Measurements from ENCODE around the gene SLC23A2. TPM values are rescaled to one million over a fixed set of nuclear protein-coding genes. Genes with fewer than 3 reads are reported as not detected.

The SLC23A2 gene
- total RNA-seq, 1 experiment from 2014 or later = 24.0 TPM

DNA sequence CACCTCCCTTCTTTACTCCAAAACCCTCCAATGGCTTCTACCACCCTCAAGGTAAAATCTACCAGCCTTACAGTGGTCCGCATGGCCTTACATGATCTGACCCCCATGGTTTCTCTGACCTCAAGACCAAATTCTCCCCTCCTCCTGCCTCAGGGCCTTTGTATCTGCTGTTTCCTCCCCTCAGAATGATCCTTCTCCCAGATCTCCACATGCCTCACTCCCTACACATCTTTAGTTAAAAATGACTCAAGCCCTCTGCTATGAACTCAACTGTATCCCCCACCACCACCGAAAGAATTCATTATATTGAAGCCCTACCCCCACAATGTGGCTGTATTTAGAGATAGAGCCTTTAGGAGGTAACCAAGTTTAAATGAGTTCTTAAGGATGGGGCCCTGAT lies 4.1 kb downstream of the SLC23A2 start:
- Mint-ChIP-seq H3K27me3 (ENCODE audit: insufficient read depth, unreplicated experiment) (no peaks in the 10 kb centered on the region), H3K4me1 (ENCODE audit: insufficient read depth, unreplicated experiment) (peaks cover 20% of the 10 kb centered on the region), H3K27ac (ENCODE audit: low read depth, unreplicated experiment) (peak overlapping the region; percentile 63), H3K4me3 (ENCODE audit: unreplicated experiment) (no peak overlapping the region), H3K36me3 (ENCODE audit: insufficient read depth, unreplicated experiment) (peaks cover 9% of the 10 kb centered on the region), H3K9me3 (ENCODE audit: unreplicated experiment) (no peaks in the 10 kb centered on the region)
- intact Hi-C loops (cut with micrococcal nuclease) = loop anchor here (10.0 kb wide), 1 partner anchor 108 kb away; no protein-coding TSS in a partner anchor
- CTCF ChIA-PET = interaction anchor here (0.7 to 3.1 kb wide), 5 partner anchors 41 to 671 kb away, joined by 4 to 23 read pairs (median 4); no protein-coding TSS in a partner anchor
- POLR2A ChIA-PET = no interaction called here
- TF ChIP-seq, protein P1, sequence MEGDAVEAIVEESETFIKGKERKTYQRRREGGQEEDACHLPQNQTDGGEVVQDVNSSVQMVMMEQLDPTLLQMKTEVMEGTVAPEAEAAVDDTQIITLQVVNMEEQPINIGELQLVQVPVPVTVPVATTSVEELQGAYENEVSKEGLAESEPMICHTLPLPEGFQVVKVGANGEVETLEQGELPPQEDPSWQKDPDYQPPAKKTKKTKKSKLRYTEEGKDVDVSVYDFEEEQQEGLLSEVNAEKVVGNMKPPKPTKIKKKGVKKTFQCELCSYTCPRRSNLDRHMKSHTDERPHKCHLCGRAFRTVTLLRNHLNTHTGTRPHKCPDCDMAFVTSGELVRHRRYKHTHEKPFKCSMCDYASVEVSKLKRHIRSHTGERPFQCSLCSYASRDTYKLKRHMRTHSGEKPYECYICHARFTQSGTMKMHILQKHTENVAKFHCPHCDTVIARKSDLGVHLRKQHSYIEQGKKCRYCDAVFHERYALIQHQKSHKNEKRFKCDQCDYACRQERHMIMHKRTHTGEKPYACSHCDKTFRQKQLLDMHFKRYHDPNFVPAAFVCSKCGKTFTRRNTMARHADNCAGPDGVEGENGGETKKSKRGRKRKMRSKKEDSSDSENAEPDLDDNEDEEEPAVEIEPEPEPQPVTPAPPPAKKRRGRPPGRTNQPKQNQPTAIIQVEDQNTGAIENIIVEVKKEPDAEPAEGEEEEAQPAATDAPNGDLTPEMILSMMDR (IDR thresholded peaks at IDR 0.05; ENCODE audit: unreplicated experiment) = no peak
- DNase-seq (ENCODE audit: unreplicated experiment) = no peak
- BruUV-seq (replicated peaks) = no TSS peak

DNA sequence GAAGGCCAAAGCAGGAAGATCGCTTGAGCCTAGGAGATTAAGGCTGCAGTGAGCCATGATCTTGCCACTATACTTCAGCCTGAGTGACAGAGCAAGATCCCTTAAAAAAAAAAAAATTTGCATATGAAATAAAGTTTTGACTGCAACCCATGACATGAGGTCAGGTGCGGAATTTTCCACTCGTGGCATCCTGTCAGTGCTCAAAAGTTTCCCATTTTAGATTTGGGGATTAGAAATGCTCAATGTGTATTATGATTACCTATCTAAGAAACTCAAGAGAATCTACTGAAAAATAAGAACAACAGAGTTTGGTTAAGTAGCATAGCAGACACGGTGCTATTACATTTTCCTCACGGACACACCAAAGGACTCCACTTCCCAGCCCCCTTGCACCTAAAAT lies 11.7 kb downstream of the SLC23A2 start:
- DNase-seq (ENCODE audit: unreplicated experiment) = no peak
- no TSS peak for BruUV-seq (replicated peaks)
- intact Hi-C loops (cut with micrococcal nuclease) = no loop called here
- Mint-ChIP-seq H3K4me1 (ENCODE audit: insufficient read depth, unreplicated experiment) (no peaks in the 10 kb centered on the region), H3K36me3 (ENCODE audit: insufficient read depth, unreplicated experiment) (peaks cover 11% of the 10 kb centered on the region), H3K9me3 (ENCODE audit: unreplicated experiment) (no peaks in the 10 kb centered on the region), H3K27me3 (ENCODE audit: insufficient read depth, unreplicated experiment) (no peaks in the 10 kb centered on the region), H3K27ac (ENCODE audit: low read depth, unreplicated experiment) (no peak overlapping the region), H3K4me3 (ENCODE audit: unreplicated experiment) (no peak overlapping the region)
- ChIA-PET POLR2A (interaction anchor here (1.0 to 1.4 kb wide), 2 partner anchors 9 to 11 kb away, joined by 3 to 4 read pairs; no protein-coding TSS in a partner anchor), CTCF (interaction anchor here (0.9 kb wide), 1 partner anchor 10 kb away, joined by 8 read pairs; no protein-coding TSS in a partner anchor)
- TF ChIP-seq, protein P1 (IDR thresholded peaks at IDR 0.05; ENCODE audit: unreplicated experiment) = no peak

DNA sequence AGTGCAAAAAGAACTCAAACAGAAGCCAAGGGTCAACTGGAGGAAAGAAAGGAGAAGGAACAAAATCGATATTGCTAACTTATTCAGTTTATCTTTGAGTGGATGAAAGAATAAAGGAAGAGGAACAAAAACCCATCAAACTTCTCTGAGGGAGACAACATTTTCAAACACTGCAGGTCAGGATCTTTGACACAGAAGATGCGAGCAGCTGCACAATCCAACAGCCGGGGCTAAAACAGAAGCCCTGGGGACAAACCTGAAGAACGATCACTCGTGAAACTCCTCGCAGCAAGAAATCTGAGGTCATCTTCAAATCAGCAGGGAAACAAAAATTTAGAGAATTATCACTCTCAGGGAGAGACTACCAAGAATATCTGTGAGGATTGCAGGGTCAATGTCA lies 14.2 kb downstream of the SLC23A2 start:
- H3K36me3 Mint-ChIP-seq (ENCODE audit: insufficient read depth, unreplicated experiment) = peaks cover 11% of the 10 kb centered on the region
- TF ChIP-seq, protein P1 (IDR thresholded peaks at IDR 0.05; ENCODE audit: unreplicated experiment) = no peak
- intact Hi-C loops (cut with micrococcal nuclease) = no loop called here
- CTCF ChIA-PET = interaction anchor here (0.8 to 1.4 kb wide), 3 partner anchors 56 to 114 kb away, joined by 3 to 5 read pairs (median 4); no protein-coding TSS in a partner anchor
- no peak overlapping the region for H3K4me3 Mint-ChIP-seq (ENCODE audit: unreplicated experiment)
- no peak overlapping the region for H3K27ac Mint-ChIP-seq (ENCODE audit: low read depth, unreplicated experiment)
- no peaks in the 10 kb centered on the region for H3K4me1 Mint-ChIP-seq (ENCODE audit: insufficient read depth, unreplicated experiment)
- DNase-seq (ENCODE audit: unreplicated experiment) = no peak
- POLR2A ChIA-PET = no interaction called here
- H3K9me3 Mint-ChIP-seq (ENCODE audit: unreplicated experiment) = no peaks in the 10 kb centered on the region
- no peaks in the 10 kb centered on the region for H3K27me3 Mint-ChIP-seq (ENCODE audit: insufficient read depth, unreplicated experiment)
- no TSS peak for BruUV-seq (replicated peaks)

DNA sequence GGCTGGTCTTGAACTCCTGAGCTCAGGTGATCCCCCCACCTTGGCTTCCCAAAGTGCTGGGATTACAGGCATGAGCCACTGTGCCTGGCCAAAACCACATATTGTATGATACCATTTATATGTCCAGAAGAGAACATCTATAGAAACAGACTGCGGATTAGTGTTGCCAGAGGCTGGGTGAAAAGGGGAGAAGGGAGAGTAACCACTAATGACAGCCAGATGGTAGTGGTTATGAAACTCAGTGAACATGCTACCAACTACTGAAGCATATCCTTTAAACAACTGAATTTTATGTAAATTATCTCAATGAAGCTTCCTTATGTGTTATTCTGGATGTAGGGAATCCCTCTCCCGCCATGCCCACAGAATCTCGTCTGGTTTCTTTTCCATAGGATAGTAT lies 15.7 kb downstream of the SLC23A2 start:
- Mint-ChIP-seq H3K4me1 (ENCODE audit: insufficient read depth, unreplicated experiment) (no peaks in the 10 kb centered on the region), H3K36me3 (ENCODE audit: insufficient read depth, unreplicated experiment) (peaks cover 11% of the 10 kb centered on the region), H3K27ac (ENCODE audit: low read depth, unreplicated experiment) (no peak overlapping the region), H3K9me3 (ENCODE audit: unreplicated experiment) (no peaks in the 10 kb centered on the region), H3K27me3 (ENCODE audit: insufficient read depth, unreplicated experiment) (no peaks in the 10 kb centered on the region), H3K4me3 (ENCODE audit: unreplicated experiment) (no peak overlapping the region)
- no TSS peak for BruUV-seq (replicated peaks)
- DNase-seq (ENCODE audit: unreplicated experiment) = no peak
- ChIA-PET CTCF (interaction anchor here (0.6 to 0.7 kb wide), 3 partner anchors 20 to 164 kb away, joined by 3 to 4 read pairs (median 3); no protein-coding TSS in a partner anchor), POLR2A (interaction anchor here (1.6 kb wide), 1 partner anchor 12 kb away, joined by 3 read pairs; no protein-coding TSS in a partner anchor)
- intact Hi-C loops (cut with micrococcal nuclease) = no loop called here
- TF ChIP-seq, protein P1 (IDR thresholded peaks at IDR 0.05; ENCODE audit: unreplicated experiment) = no peak

Data from MCF 10A (cell line).